GM23338 (cell line): ENCODE measurements around the gene TYK2. TPM values are rescaled to one million over a fixed set of nuclear protein-coding genes. Genes with fewer than 3 reads are reported as not detected.

ENCODE experiments used
- ATAC-seq: fragments of 200-7000 bp; cut with Tn5 transposase; 3 replicates; pipeline ENCODE4 v1.9.1; 2020
- DNase-seq: peaks from one replicate; pipeline ENCODE4 v3.0.0-alpha.2; 2015; ENCODE audit warnings: low spot score
- H2AFZ ChIP-seq: fragments of 200-600 bp; sonication (generic); 2 replicates; pipeline ENCODE4 v1.8.0; 2016; ENCODE audit warnings: antibody characterized with exemption, mild to moderate bottlenecking, moderate library complexity
- H3F3A ChIP-seq: fragments of 200-600 bp; sonication (generic); replicated peaks from 2 replicates; pipeline ENCODE4 v1.8.0; 2017; ENCODE audit warnings: antibody characterized with exemption, mixed run types, low read depth
- H3K27ac ChIP-seq: fragments of 200-600 bp; sonication (generic); 2 replicates; pipeline ENCODE4 v1.6.1; 2016; ENCODE audit warnings: low read depth
- H3K27me3 ChIP-seq: fragments of 200-600 bp; sonication (generic); 2 replicates; pipeline ENCODE4 v1.8.0; 2016; ENCODE audit warnings: mild to moderate bottlenecking, mixed run types, moderate library complexity; ENCODE audit not compliant: insufficient read depth
- H3K36me3 ChIP-seq: fragments of 200-600 bp; sonication (generic); 2 replicates; pipeline ENCODE4 v1.8.0; 2016; ENCODE audit warnings: mild to moderate bottlenecking; ENCODE audit not compliant: insufficient read depth
- H3K4me1 ChIP-seq: fragments of 200-600 bp; sonication (generic); 2 replicates; pipeline ENCODE4 v1.8.0; 2016; ENCODE audit warnings: mild to moderate bottlenecking, moderate library complexity; ENCODE audit not compliant: insufficient read depth
- H3K4me2 ChIP-seq: fragments of 200-600 bp; sonication (generic); 2 replicates; pipeline ENCODE4 v1.7.1; 2017; ENCODE audit warnings: mixed run types
- H3K4me3 ChIP-seq: fragments of 200-600 bp; sonication (generic); 2 replicates; pipeline ENCODE4 v1.6.1; 2016; ENCODE audit warnings: mixed run types
- H3K79me2 ChIP-seq: fragments of 200-600 bp; sonication (generic); replicated peaks from 2 replicates; pipeline ENCODE4 v1.8.0; 2017; ENCODE audit warnings: mild to moderate bottlenecking; ENCODE audit not compliant: insufficient read depth
- H3K9me2 ChIP-seq: fragments of 200-600 bp; sonication (generic); 2 replicates; pipeline ENCODE4 v1.8.0; 2017; ENCODE audit not compliant: insufficient read depth
- H4K20me1 ChIP-seq: fragments of 200-600 bp; sonication (generic); replicated peaks from 2 replicates; pipeline ENCODE4 v1.8.0; 2017; ENCODE audit warnings: mild to moderate bottlenecking; ENCODE audit not compliant: insufficient read depth
- H3K27ac Mint-ChIP-seq: 2 replicates; pipeline ENCODE4 v1.8.0; 2020; ENCODE audit warnings: inconsistent platforms, mild to moderate bottlenecking, moderate library complexity, mixed read lengths
- H3K27me3 Mint-ChIP-seq: 3 replicates; pipeline ENCODE4 v1.8.0; 2022; ENCODE audit warnings: low read depth, mild to moderate bottlenecking, moderate library complexity, mixed read lengths, inconsistent platforms; ENCODE audit not compliant: insufficient read depth, poor library complexity
- H3K36me3 Mint-ChIP-seq: 3 replicates; pipeline ENCODE4 v1.8.0; 2021; ENCODE audit warnings: low read depth, mild to moderate bottlenecking, inconsistent platforms, moderate library complexity, mixed read lengths
- H3K4me1 Mint-ChIP-seq: 3 replicates; pipeline ENCODE4 v1.8.0; 2020; ENCODE audit warnings: mild to moderate bottlenecking, inconsistent platforms, mixed read lengths
- H3K4me3 Mint-ChIP-seq: 3 replicates; pipeline ENCODE4 v1.8.0; 2021; ENCODE audit warnings: moderate library complexity, mild to moderate bottlenecking, inconsistent platforms, mixed read lengths
- H3K9me3 Mint-ChIP-seq: 3 replicates; pipeline ENCODE4 v1.8.0; 2020; ENCODE audit warnings: moderate library complexity, mild to moderate bottlenecking, inconsistent platforms, mixed read lengths
- CREB1 ChIP-seq: fragments of 250-450 bp; sonication (Bioruptor Pico); IDR thresholded peaks from 2 replicates; pipeline ENCODE4 v1.5.0; 2020; ENCODE audit warnings: low read depth, mild to moderate bottlenecking, moderate library complexity
- EZH2 ChIP-seq: fragments of 200-600 bp; sonication (generic); IDR thresholded peaks from one replicate; pipeline ENCODE4 v1.8.0; 2017; ENCODE audit warnings: antibody characterized with exemption, mild to moderate bottlenecking, low read depth; ENCODE audit not compliant: unreplicated experiment
- EZH2phosphoT487 ChIP-seq: fragments of 200-600 bp; sonication (generic); IDR thresholded peaks from one replicate; pipeline ENCODE4 v1.8.1; 2018; ENCODE audit warnings: antibody characterized with exemption; ENCODE audit not compliant: unreplicated experiment
- JUNB ChIP-seq: IDR thresholded peaks from one replicate; pipeline ENCODE4 v1.6.1; 2016; ENCODE audit warnings: antibody characterized with exemption; ENCODE audit not compliant: unreplicated experiment
- NANOG ChIP-seq: IDR thresholded peaks from 2 replicates; pipeline ENCODE4 v1.6.1; 2016; ENCODE audit warnings: antibody characterized with exemption, borderline replicate concordance
- POLR2AphosphoS5 ChIP-seq: IDR thresholded peaks from 2 replicates; pipeline ENCODE4 v1.6.1; 2016; ENCODE audit warnings: antibody characterized with exemption, low read depth
- STAT1 ChIP-seq: IDR thresholded peaks from one replicate; pipeline ENCODE4 v1.6.1; 2016; ENCODE audit warnings: antibody characterized with exemption; ENCODE audit not compliant: unreplicated experiment
- ZNF114 ChIP-seq: fragments of 250-450 bp; sonication (Bioruptor Pico); IDR thresholded peaks from 2 replicates; pipeline ENCODE4 v1.5.0; 2020; ENCODE audit warnings: mild to moderate bottlenecking, moderate library complexity
- ZNF331 ChIP-seq: fragments of 250-450 bp; sonication (Bioruptor Pico); IDR thresholded peaks from 2 replicates; pipeline ENCODE4 v1.5.0; 2020; ENCODE audit warnings: low read depth, mild to moderate bottlenecking, moderate library complexity
- polyA plus RNA-seq: library from polyadenylated mRNA; unstranded; fragments of >200 nt; fragmentation: Nextera tagmentation; extraction: Ambion mirVana; gene quantifications from 2 replicates; pipeline ENCODE4 v1.2.1, GENCODE V29; 2016
- total RNA-seq: library from RNA; depleted of rRNA; stranded (reverse); fragments of >200 nt; shearing (Covaris generic); gene quantifications from 2 replicates; pipeline ENCODE4 v1.2.3, GENCODE V29; 2014
- TF ChIP-seq, protein P1 (sequence below): IDR thresholded peaks from 2 replicates; pipeline ENCODE4 v1.6.1; 2016; ENCODE audit warnings: antibody characterized with exemption
- TF ChIP-seq, protein P2 (sequence below): fragments of 250-450 bp; sonication (Bioruptor Pico); IDR thresholded peaks from 2 replicates; pipeline ENCODE4 v1.5.0; 2020; ENCODE audit warnings: mild to moderate bottlenecking, moderate library complexity
- TF ChIP-seq, protein P3 (sequence below): IDR thresholded peaks from one replicate; pipeline ENCODE4 v1.6.1; 2018; ENCODE audit warnings: antibody characterized with exemption; ENCODE audit not compliant: unreplicated experiment
- TF ChIP-seq, protein P4 (sequence below), 2 experiments: fragments of 200-600 bp in 1 of 2; sonication (generic) in 1 of 2; conservative IDR thresholded peaks; 2 replicates each; pipeline versions ENCODE4 v1.5.1 to v1.6.1; 2016 to 2017; ENCODE audit warnings: antibody characterized with exemption in 2 of 2, low read depth in 2 of 2, mild to moderate bottlenecking in 2 of 2, moderate library complexity in 1 of 2

TYK2 gene
- total and polyA plus RNA-seq, 2 experiments from 2014 or later = 29.1 to 30.7 TPM

DNA sequence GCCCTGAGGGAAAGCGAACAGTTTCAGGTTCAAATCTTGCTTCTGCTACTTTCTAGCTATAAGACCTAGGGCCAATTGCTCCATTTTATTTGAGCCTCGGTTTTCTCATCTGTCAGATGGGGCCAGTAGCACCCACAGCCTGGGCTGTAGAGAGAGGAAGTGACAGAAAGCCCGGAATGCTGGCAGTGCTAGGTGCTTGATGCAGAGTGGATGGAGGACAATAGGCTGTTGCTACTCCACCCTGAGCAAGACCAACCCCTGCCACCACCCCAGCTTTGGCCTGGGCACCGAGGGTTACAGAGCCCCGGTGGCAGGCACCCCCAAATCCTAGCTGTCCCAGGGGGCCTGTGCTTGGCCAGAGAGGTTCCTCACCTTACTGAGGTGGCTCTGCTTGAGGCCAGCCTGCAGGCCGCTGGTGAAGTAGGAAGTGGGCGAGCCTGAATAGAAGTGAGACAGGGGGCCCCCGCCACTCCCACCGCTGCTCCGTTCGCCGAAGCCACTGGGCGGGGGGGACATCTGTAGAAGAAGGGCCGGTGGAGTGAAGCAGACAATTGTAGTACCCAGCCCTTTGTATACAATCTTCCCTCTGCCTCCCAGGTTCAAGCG, 62.4 kb downstream of the TYK2 start:
- Histone ChIP-seq H3K4me2 (no peak overlapping the region), H2AFZ (no peak overlapping the region), H3K27me3 (no peaks in the 10 kb centered on the region), H3K79me2 (peaks cover 6% of the 10 kb centered on the region), H3K9me2 (no peaks in the 10 kb centered on the region), H3K36me3 (peaks cover 10% of the 10 kb centered on the region; the same call in 1 of the 2 replicates), H3K4me1 (peaks cover 12% of the 10 kb centered on the region; the same call in 1 of the 2 replicates), H3F3A (peaks cover 12% of the 10 kb centered on the region), H3K4me3 (no peak overlapping the region), H4K20me1 (peaks cover 3% of the 10 kb centered on the region; the same call in 1 of the 2 replicates), H3K27ac (no peak overlapping the region)
- ATAC-seq = no peak
- Mint-ChIP-seq H3K27me3 (peaks cover 9% of the 10 kb centered on the region), H3K4me1 (peaks cover 13% of the 10 kb centered on the region; the same call in 2 of the 3 replicates), H3K27ac (no peak overlapping the region), H3K36me3 (peaks cover 35% of the 10 kb centered on the region), H3K4me3 (no peak overlapping the region), H3K9me3 (no peaks in the 10 kb centered on the region)
- DNase-seq = no peak
- no peak for TF ChIP-seq ZNF114 (CRISPR knock-in tag)
- TF ChIP-seq, protein P1, sequence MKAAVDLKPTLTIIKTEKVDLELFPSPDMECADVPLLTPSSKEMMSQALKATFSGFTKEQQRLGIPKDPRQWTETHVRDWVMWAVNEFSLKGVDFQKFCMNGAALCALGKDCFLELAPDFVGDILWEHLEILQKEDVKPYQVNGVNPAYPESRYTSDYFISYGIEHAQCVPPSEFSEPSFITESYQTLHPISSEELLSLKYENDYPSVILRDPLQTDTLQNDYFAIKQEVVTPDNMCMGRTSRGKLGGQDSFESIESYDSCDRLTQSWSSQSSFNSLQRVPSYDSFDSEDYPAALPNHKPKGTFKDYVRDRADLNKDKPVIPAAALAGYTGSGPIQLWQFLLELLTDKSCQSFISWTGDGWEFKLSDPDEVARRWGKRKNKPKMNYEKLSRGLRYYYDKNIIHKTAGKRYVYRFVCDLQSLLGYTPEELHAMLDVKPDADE = no peak
- no peak for TF ChIP-seq NANOG
- no peak for TF ChIP-seq ZNF331 (CRISPR knock-in tag)
- no peak for TF ChIP-seq JUNB
- TF ChIP-seq, protein P2, sequence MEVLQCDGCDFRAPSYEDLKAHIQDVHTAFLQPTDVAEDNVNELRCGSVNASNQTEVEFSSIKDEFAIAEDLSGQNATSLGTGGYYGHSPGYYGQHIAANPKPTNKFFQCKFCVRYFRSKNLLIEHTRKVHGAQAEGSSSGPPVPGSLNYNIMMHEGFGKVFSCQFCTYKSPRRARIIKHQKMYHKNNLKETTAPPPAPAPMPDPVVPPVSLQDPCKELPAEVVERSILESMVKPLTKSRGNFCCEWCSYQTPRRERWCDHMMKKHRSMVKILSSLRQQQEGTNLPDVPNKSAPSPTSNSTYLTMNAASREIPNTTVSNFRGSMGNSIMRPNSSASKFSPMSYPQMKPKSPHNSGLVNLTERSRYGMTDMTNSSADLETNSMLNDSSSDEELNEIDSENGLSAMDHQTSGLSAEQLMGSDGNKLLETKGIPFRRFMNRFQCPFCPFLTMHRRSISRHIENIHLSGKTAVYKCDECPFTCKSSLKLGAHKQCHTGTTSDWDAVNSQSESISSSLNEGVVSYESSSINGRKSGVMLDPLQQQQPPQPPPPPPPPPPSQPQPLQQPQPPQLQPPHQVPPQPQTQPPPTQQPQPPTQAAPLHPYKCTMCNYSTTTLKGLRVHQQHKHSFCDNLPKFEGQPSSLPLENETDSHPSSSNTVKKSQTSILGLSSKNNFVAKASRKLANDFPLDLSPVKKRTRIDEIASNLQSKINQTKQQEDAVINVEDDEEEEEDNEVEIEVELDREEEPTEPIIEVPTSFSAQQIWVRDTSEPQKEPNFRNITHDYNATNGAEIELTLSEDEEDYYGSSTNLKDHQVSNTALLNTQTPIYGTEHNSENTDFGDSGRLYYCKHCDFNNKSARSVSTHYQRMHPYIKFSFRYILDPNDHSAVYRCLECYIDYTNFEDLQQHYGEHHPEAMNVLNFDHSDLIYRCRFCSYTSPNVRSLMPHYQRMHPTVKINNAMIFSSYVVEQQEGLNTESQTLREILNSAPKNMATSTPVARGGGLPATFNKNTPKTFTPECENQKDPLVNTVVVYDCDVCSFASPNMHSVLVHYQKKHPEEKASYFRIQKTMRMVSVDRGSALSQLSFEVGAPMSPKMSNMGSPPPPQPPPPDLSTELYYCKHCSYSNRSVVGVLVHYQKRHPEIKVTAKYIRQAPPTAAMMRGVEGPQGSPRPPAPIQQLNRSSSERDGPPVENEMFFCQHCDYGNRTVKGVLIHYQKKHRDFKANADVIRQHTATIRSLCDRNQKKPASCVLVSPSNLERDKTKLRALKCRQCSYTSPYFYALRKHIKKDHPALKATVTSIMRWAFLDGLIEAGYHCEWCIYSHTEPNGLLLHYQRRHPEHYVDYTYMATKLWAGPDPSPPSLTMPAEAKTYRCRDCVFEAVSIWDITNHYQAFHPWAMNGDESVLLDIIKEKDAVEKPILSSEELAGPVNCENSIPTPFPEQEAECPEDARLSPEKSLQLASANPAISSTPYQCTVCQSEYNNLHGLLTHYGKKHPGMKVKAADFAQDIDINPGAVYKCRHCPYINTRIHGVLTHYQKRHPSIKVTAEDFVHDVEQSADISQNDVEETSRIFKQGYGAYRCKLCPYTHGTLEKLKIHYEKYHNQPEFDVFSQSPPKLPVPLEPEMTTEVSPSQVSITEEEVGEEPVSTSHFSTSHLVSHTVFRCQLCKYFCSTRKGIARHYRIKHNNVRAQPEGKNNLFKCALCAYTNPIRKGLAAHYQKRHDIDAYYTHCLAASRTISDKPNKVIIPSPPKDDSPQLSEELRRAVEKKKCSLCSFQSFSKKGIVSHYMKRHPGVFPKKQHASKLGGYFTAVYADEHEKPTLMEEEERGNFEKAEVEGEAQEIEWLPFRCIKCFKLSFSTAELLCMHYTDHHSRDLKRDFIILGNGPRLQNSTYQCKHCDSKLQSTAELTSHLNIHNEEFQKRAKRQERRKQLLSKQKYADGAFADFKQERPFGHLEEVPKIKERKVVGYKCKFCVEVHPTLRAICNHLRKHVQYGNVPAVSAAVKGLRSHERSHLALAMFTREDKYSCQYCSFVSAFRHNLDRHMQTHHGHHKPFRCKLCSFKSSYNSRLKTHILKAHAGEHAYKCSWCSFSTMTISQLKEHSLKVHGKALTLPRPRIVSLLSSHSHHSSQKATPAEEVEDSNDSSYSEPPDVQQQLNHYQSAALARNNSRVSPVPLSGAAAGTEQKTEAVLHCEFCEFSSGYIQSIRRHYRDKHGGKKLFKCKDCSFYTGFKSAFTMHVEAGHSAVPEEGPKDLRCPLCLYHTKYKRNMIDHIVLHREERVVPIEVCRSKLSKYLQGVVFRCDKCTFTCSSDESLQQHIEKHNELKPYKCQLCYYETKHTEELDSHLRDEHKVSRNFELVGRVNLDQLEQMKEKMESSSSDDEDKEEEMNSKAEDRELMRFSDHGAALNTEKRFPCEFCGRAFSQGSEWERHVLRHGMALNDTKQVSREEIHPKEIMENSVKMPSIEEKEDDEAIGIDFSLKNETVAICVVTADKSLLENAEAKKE (CRISPR knock-in tag) = no peak
- TF ChIP-seq CREB1 (CRISPR knock-in tag) = no peak
- TF ChIP-seq, protein P3, sequence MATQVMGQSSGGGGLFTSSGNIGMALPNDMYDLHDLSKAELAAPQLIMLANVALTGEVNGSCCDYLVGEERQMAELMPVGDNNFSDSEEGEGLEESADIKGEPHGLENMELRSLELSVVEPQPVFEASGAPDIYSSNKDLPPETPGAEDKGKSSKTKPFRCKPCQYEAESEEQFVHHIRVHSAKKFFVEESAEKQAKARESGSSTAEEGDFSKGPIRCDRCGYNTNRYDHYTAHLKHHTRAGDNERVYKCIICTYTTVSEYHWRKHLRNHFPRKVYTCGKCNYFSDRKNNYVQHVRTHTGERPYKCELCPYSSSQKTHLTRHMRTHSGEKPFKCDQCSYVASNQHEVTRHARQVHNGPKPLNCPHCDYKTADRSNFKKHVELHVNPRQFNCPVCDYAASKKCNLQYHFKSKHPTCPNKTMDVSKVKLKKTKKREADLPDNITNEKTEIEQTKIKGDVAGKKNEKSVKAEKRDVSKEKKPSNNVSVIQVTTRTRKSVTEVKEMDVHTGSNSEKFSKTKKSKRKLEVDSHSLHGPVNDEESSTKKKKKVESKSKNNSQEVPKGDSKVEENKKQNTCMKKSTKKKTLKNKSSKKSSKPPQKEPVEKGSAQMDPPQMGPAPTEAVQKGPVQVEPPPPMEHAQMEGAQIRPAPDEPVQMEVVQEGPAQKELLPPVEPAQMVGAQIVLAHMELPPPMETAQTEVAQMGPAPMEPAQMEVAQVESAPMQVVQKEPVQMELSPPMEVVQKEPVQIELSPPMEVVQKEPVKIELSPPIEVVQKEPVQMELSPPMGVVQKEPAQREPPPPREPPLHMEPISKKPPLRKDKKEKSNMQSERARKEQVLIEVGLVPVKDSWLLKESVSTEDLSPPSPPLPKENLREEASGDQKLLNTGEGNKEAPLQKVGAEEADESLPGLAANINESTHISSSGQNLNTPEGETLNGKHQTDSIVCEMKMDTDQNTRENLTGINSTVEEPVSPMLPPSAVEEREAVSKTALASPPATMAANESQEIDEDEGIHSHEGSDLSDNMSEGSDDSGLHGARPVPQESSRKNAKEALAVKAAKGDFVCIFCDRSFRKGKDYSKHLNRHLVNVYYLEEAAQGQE = no peak
- TF ChIP-seq, protein P4, sequence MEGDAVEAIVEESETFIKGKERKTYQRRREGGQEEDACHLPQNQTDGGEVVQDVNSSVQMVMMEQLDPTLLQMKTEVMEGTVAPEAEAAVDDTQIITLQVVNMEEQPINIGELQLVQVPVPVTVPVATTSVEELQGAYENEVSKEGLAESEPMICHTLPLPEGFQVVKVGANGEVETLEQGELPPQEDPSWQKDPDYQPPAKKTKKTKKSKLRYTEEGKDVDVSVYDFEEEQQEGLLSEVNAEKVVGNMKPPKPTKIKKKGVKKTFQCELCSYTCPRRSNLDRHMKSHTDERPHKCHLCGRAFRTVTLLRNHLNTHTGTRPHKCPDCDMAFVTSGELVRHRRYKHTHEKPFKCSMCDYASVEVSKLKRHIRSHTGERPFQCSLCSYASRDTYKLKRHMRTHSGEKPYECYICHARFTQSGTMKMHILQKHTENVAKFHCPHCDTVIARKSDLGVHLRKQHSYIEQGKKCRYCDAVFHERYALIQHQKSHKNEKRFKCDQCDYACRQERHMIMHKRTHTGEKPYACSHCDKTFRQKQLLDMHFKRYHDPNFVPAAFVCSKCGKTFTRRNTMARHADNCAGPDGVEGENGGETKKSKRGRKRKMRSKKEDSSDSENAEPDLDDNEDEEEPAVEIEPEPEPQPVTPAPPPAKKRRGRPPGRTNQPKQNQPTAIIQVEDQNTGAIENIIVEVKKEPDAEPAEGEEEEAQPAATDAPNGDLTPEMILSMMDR (conservative IDR thresholded peaks at IDR 0.05; ENCODE audit: low read depth in 2 of 2) = no peak
- no peak for TF ChIP-seq EZH2phosphoT487
- no peak for TF ChIP-seq POLR2AphosphoS5
- TF ChIP-seq EZH2 = no peak
- no peak for TF ChIP-seq STAT1
